H1 (cell line): ENCODE data around the gene ASTN1.

Source experiments
- POLR2AphosphoS5 ChIP-seq: IDR thresholded peaks from 2 replicates; pipeline ENCODE4 v1.6.1; 2011; ENCODE audit warnings: low read depth, low read length
- SP1 ChIP-seq: IDR thresholded peaks from 2 replicates; pipeline ENCODE4 v1.6.1; 2011; ENCODE audit warnings: low read depth, low read length
- TF ChIP-seq, protein P1 (sequence below), 3 experiments: IDR thresholded peaks; 1 replicate in 2 of 3; 2 replicates in 1 of 3; pipeline versions ENCODE4 v1.5.1 to v1.6.1; 2011; ENCODE audit warnings: low read length in 3 of 3, mild to moderate bottlenecking in 3 of 3, inconsistent platforms in 2 of 3, low read depth in 1 of 3, moderate library complexity in 1 of 3; ENCODE audit not compliant: insufficient read depth in 1 of 3; ENCODE audit errors: control extremely low read depth in 1 of 3

GRCh38 chr1:177035586-177035985 is 128.9 kb downstream of the ASTN1 start:
- TF ChIP-seq POLR2AphosphoS5 (no peak), SP1 (no peak)
- TF ChIP-seq, protein P1, sequence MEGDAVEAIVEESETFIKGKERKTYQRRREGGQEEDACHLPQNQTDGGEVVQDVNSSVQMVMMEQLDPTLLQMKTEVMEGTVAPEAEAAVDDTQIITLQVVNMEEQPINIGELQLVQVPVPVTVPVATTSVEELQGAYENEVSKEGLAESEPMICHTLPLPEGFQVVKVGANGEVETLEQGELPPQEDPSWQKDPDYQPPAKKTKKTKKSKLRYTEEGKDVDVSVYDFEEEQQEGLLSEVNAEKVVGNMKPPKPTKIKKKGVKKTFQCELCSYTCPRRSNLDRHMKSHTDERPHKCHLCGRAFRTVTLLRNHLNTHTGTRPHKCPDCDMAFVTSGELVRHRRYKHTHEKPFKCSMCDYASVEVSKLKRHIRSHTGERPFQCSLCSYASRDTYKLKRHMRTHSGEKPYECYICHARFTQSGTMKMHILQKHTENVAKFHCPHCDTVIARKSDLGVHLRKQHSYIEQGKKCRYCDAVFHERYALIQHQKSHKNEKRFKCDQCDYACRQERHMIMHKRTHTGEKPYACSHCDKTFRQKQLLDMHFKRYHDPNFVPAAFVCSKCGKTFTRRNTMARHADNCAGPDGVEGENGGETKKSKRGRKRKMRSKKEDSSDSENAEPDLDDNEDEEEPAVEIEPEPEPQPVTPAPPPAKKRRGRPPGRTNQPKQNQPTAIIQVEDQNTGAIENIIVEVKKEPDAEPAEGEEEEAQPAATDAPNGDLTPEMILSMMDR (IDR thresholded peaks at IDR 0.05; ENCODE audit: control extremely low read depth in 1 of 3, insufficient read depth in 1 of 3, low read depth in 1 of 3, low read length in 3 of 3), result no peak
